HG03097 (cell line): Measurements from ENCODE around the gene DTD1.

Experiments
- ATAC-seq: cut with Tn5 transposase; IDR thresholded peaks from one replicate; pipeline ENCODE4 v1.9.1; 2021; ENCODE audit not compliant: unreplicated experiment, low FRiP score

The DTD1 gene

DNA sequence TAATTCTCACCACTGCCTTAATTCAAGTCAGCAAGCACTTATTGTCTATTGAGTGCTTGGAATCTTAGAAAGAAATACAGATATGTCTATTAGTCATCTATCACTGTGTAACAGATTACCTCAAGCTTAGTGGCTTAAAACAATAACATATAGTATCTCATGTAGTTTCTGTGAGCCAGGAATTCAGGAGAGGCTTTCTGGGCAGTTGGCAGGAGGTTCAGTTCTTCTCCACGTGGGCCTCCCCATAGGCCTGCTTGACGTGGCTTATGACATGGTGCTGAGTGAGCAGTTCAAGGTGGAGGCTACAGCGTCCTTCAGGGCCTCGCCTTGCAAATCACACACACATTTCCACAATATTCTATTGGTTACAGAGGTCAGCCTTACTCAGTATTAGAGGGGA, 69.7 kb downstream of the DTD1 start:
- ATAC-seq: no peak

DNA sequence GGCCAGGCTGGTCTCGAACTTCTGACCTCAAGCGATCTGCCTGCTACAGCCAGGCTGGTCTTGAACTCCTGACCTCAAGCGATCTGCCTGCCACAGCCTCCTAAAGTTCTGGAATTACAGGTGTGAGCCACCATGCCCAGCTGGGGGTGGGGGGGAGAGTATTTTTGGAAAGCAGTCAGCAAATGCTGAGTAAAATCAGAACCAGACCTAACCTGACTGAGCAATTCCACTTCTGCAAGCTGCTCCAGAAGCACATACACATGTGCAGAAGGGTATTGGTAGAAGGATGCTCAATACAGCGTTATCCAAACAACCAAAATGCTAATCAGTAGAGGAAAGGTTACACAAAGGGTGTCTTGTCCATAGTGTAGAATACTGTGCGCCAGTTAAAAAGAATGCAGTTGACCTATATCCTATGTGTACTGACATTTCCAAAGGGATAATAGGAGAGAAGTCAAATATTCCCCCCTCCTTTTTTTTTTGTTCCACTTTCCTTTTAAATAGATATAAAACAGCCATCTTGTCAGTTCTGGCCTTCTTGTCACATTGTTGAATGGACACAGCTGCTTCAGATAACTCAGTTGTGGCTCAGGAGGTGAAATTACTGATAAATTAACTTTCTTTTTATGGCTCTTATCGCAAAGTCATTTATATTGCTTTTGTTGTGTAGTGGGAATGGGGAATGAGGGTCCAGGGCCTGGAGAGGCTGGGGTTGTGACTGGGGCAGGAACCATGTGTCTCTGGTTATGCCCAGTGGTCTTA, 74.6 kb downstream of the DTD1 start:
- no peak for ATAC-seq

GRCh38 chr20:18663932-18664331, 76.1 kb downstream of the DTD1 start:
- ATAC-seq: no peak

DNA sequence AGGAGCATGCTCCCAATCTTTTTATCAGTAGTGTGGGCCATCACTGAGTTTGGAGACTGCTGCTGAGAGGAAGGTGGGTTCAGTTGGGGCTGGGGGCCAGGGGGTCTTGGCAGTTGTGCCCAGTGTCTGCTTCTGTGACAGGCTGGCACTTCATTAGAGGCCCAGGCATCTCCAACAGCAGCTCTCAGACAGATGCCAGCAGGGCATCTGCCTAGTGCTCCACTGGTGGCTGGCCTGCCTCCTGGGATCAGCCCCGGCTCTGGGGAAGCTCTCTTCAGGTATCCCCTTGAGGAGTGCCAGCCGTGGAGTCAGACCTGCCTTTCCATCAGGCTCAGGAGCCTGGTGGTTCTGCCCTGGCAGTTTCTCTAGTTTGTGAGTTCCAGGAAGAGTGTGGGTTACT, 77.3 kb downstream of the DTD1 start:
- no peak for ATAC-seq

- no peak for ATAC-seq
These were observed 79.1 kb downstream of the DTD1 start for GRCh38 chr20:18666803-18667415.

DNA sequence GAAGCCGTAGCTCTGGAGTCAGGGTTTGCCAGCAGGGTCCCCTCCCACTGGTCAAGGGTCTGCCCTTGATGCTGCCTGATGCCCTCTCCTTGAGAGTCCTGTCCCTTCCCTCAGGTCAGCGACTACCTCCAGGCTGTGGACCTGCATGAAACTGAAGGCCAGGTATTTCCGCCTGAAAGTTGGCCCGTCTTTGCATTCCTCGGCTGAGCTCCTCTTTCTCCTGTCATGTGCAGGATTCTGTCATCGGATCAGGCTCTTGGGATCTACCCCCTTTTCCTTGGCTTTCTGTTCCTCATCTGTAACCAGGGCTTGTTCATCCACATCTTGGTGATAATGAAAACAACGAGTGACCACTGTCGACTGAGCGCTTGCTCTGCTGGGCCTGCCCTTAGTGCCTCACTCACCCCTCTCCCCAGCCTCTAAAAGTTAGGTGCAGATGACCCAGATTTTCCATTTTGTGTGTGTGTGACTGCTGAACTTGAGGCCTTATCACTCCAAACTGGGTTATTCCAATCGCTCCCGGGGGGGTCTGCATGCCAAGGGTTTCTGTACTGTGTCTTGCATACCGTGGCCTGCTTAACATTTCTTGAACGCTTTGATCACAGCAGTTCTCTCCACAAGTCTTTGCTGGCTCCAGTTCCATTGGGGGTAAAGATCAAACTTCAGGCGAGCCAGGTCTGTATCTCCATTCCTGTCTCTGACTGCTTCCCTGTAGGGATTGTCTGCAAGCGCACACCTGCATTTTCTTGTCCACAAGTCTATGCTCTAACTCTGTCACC, 81.6 kb downstream of the DTD1 start:
- ATAC-seq: no peak

DNA sequence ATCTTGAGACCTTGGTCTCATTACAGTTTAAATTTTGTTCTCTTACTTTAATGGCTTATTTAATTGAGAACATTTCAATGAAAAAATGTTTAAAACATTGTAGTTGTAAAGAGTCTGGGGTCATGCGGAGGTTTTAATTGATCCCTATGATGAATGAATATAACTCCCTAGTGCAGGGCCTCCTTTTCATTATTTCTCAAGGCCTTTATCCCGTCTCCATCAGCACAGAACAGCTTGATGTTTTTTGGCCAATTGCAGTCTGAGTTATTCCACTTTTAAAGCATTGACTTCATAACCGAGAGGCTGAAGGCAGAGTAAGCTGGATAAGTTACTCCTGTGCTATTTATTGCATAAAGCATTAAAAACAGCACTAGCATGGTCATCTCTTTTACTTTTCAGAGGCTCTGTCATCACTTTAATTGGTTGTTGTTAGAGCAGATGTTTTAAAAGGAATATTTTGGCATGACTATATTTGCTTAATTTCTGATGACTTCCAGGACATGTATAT, 83.4 kb downstream of the DTD1 start:
- ATAC-seq: no peak

DNA sequence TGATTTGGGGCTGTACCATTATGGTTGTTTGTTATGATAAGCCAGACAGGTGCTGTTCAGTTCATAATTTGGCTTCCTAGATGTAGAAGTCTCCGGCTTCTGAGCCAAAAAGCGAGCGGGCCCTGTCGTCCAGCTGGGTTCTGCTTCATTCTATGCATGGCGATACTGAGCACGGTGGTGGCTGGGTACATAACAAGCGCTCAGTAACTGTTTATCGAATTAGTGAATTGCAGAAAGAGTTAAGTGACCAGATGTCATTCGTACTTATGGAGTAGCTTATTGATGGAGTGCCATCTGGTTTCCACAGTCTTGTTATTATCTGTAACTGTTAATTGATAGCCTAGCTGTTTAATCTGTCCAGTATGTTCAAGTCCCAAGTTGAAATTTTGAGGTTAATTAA, 85.0 kb downstream of the DTD1 start:
- ATAC-seq: no peak

- no peak for ATAC-seq
These were observed 88.5 kb downstream of the DTD1 start for GRCh38 chr20:18676396-18676795.

DNA sequence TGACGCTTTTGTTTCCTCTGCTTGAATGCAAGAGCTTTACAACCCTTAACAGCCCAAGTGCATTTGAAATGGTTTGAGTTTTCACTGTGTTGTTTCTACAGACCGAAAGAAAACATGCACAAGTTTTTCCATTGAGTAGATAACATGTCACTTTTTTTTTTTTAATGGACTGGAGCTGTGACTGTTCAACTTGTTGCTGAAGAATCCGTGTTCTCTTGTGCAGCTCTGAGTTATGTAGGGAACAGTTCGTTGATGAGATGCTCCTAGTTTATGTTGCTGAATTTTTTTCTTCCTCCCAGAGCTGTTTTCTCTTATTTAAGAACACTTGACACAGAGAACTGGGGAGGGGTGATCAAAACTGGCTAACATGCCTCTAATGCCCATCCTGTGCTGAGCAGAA, 89.3 kb downstream of the DTD1 start:
- no peak for ATAC-seq

- no peak for ATAC-seq
These were observed 90.9 kb downstream of the DTD1 start for GRCh38 chr20:18678549-18679419.

GRCh38 chr20:18683839-18684238, 96.0 kb downstream of the DTD1 start:
- no peak for ATAC-seq

GRCh38 chr20:18684775-18685174, 96.9 kb downstream of the DTD1 start:
- ATAC-seq: no peak

DNA sequence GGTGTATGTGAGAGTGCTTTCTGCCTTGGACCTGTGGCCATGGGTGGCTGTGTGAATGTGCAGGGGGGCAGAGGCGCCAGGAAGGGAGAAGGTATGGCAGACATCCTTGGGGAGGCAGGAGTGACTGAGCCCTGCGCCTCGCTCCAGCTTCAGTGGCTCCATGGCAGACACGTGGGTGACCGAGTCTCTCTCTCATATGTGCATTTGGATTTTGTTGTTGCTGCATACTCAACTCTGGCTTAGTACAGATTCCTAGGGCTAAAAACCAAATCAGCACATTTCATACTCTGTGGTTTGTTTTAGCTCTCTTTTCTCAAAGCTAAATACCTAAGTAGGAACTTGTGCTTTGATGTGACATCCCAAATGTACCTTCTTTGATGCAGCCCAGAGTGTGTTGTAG, 97.6 kb downstream of the DTD1 start:
- ATAC-seq: no peak

DNA sequence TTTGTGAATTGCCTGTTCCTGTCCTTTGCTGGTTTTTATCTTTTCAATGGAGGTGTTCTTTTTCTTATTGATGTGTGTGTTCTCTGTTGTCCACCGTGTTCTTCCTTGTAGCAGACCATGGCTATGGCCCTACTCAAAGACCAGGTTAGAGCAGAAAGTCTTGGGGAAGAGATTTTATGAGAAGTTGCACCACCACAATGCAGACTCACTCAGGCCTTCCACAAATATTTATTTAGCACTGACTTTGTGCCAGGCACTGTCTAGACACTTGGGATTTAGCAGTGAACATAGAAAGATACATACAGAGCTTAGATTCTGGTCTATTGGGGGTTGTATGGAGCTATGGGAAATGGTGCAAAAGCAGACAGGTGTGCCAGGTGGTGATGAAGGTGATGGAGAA, 98.8 kb downstream of the DTD1 start:
- ATAC-seq: no peak

DNA sequence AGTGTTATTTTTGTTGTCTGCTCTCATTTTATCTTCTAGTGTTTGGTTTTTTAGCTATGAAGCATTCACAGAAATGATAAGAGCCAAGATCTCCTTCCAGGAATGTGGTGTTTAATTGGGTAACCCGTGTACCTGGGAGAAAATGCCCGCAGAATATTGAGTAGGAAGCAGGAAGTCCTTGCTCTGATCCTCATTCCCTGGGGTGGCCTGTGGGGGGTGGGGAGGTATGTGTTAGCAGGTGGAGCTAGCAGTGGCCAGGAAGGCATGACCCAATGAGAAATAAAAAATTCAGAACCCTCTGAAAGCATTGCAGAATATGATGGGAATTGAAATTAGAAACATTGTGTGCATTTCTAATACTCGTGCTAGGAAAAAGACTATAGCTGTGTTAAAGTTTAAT, 100.8 kb downstream of the DTD1 start:
- no peak for ATAC-seq

GRCh38 chr20:18689557-18689956, 101.7 kb downstream of the DTD1 start:
- no peak for ATAC-seq

DNA sequence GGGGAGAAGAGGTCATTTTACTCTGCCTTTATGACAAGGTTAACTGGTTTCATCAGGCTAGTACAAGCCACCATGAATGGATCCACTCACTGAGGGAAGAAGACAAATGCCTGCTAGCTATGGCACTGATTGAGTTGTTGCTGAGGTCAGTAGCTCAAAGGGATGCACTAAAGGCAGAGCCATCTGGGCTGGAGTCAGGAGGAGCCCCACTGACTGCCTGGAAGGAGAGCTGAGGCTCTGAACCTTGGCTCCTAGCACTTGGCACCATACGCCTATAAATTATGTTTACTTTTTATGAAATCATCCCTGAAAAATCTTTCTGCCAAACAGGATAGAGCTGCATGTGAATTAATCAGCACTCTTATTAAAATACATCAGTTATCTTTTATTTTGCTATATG, 104.6 kb downstream of the DTD1 start:
- no peak for ATAC-seq

- ATAC-seq: no peak
These were observed 106.2 kb downstream of the DTD1 start for GRCh38 chr20:18694071-18694470.

- ATAC-seq: no peak
These were observed 107.3 kb downstream of the DTD1 start for GRCh38 chr20:18695175-18695574.
